Activated T-helper 9 cell treated with anti-CD3 and anti-CD28 coated beads, Interleukin-2, amount 50 U/mL, for 16 hours (primary cell): ENCODE results near the gene ALDOB.
"Not testable (repeated sequence)": the region's sequence is repeated elsewhere in the genome, so short reads cannot be mapped to it uniquely, and the experiment has no call there.

Source experiments
- DNase-seq: peaks from one replicate; pipeline ENCODE4 v3.0.0-alpha.2; 2020; ENCODE audit warnings: low read depth

ALDOB gene

GRCh38 chr9:101421653-101422065, 13.9 kb downstream of the ALDOB start:
- DNase-seq: no peak

GRCh38 chr9:101419863-101420262, 15.7 kb downstream of the ALDOB start:
- DNase-seq: no peak

GRCh38 chr9:101418518-101419430, 16.8 kb downstream of the ALDOB start:
- no peak for DNase-seq

- DNase-seq: no peak
These were observed 17.6 kb downstream of the ALDOB start for GRCh38 chr9:101417977-101418376.

- no peak for DNase-seq
These were observed 18.2 kb downstream of the ALDOB start for GRCh38 chr9:101417389-101417788.

GRCh38 chr9:101415578-101415977, 20.0 kb downstream of the ALDOB start:
- DNase-seq: no peak

- no peak for DNase-seq
These were observed 20.7 kb downstream of the ALDOB start for GRCh38 chr9:101414839-101415238.

GRCh38 chr9:101409079-101409477, 26.5 kb downstream of the ALDOB start:
- DNase-seq: no peak

GRCh38 chr9:101408374-101409078, 27.0 kb downstream of the ALDOB start:
- no peak for DNase-seq

- DNase-seq: no peak
These were observed 31.9 kb downstream of the ALDOB start for GRCh38 chr9:101403516-101404285.

- DNase-seq: no peak
These were observed 35.5 kb downstream of the ALDOB start for GRCh38 chr9:101400120-101400519.

GRCh38 chr9:101399643-101399970, 36.0 kb downstream of the ALDOB start:
- no peak for DNase-seq

- DNase-seq: no peak
These were observed 36.5 kb downstream of the ALDOB start for GRCh38 chr9:101398930-101399642.

GRCh38 chr9:101398068-101398929, 37.3 kb downstream of the ALDOB start, which contains the start of the genes MRPL50 and ZNF189:
Gene MRPL50, minus strand, starts transcription at chr9:101398618. Its CDS starts 26 bp downstream, at chr9:101398592.
Gene ZNF189, plus strand, starts transcription at chr9:101398851. Its CDS starts 306 bp downstream, at chr9:101399157.
- peak; percentile 93 for DNase-seq

- DNase-seq: no peak
These were observed 37.9 kb downstream of the ALDOB start for GRCh38 chr9:101397746-101398067.

GRCh38 chr9:101394687-101395086, 40.9 kb downstream of the ALDOB start:
- no peak for DNase-seq

GRCh38 chr9:101393135-101393534, 42.4 kb downstream of the ALDOB start:
- DNase-seq: no peak

GRCh38 chr9:101388507-101388993, 47.0 kb downstream of the ALDOB start:
- no peak for DNase-seq

- no peak for DNase-seq
These were observed 47.6 kb downstream of the ALDOB start for GRCh38 chr9:101387871-101388506.

GRCh38 chr9:101384873-101385536, 50.6 kb downstream of the ALDOB start, which contains the start of gene BAAT:
Gene BAAT, minus strand, starts transcription at chr9:101385006. Its CDS starts 13,602 bp downstream, at chr9:101371404.
- DNase-seq: not testable (repeated sequence)
